ENCODE results near the gene CSF1R.
"Not testable (repeated sequence)": the region's sequence is repeated elsewhere in the genome, so short reads cannot be mapped to it uniquely, and the experiment has no call there.

CSF1R gene

DNA sequence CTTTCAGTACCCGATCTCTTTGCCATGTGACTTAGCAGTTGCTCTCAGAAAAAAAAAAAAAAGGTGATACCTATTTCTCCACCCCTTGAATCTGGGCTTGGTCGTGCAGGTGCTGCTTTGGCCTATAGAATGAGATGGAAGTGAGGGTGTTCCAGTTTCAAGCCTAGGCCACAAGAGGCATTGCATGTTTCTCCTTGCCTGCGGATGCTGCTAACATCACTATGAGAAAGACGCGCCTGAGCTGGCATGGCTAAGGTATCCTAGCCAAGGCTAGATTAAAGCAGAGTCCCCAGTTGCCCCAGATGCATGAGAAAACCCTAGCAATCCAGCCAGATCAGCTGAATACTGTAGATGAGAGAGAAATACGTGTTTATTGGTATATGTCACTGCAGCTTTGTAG lies 14.7 kb upstream of the CSF1R start:
- no peak for DNase-seq (ENCODE audit: low read depth)
- no peak overlapping the region for H3K4me3 ChIP-seq (replicated peaks; ENCODE audit: low read depth, low read length)
- TF ChIP-seq, protein P1, sequence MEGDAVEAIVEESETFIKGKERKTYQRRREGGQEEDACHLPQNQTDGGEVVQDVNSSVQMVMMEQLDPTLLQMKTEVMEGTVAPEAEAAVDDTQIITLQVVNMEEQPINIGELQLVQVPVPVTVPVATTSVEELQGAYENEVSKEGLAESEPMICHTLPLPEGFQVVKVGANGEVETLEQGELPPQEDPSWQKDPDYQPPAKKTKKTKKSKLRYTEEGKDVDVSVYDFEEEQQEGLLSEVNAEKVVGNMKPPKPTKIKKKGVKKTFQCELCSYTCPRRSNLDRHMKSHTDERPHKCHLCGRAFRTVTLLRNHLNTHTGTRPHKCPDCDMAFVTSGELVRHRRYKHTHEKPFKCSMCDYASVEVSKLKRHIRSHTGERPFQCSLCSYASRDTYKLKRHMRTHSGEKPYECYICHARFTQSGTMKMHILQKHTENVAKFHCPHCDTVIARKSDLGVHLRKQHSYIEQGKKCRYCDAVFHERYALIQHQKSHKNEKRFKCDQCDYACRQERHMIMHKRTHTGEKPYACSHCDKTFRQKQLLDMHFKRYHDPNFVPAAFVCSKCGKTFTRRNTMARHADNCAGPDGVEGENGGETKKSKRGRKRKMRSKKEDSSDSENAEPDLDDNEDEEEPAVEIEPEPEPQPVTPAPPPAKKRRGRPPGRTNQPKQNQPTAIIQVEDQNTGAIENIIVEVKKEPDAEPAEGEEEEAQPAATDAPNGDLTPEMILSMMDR (IDR thresholded peaks at IDR 0.05; ENCODE audit: low read length, missing control alignments) = no peak

DNA sequence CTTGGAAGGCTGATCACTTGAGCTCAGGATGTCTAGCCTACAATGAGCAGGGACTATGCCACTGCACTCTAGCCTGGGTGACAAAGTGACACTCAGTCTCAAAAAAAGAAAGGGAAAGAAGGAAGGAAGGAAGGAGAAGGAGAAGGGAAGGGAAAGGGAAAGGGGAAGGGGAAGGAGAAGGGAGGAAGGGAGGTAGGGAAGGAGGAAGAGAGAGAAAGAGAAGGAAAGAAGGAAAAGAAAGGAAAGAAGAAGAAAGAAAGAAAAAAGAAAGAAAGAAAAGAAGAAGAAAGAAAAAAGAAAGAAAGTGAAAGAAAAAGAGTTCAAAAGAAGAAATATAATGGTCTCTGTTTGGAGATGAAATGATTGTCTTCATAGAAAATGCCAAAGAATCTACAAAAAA lies 10.8 kb upstream of the CSF1R start:
- TF ChIP-seq, protein P1 (IDR thresholded peaks at IDR 0.05; ENCODE audit: low read length, missing control alignments) = no peak
- no peak for DNase-seq (ENCODE audit: low read depth)
- H3K4me3 ChIP-seq (replicated peaks; ENCODE audit: low read depth, low read length) = no peak overlapping the region

DNA sequence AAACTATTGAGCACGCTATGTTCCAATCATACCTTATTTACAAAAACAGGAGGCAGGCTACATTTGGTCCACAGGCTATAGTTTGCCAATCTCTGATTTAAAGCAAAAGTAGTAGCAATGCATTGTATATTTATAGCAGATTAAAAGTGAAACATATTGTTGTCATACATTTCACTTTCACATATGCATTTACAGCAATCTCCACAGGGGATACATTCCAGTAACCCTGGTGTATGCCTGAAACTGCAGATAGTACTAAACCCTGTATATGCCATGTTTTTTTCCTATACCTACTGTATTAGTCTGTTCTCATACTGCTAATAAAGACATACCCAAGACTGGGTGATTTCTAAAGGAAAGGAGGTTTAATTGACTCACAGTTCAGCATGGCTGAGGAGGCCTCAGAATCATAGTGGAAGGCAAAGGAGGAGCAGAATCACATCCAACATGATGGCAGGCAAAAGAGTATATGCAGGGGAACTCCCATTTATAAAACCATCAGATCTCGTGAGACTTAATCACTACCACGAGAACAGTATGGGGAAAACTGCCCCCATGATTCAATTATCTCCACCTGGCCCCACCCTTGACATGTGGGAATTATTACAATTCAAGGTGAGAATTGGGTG lies 5.9 kb upstream of the CSF1R start:
- no peak overlapping the region for H3K4me3 ChIP-seq (replicated peaks; ENCODE audit: low read depth, low read length)
- TF ChIP-seq, protein P1 (IDR thresholded peaks at IDR 0.05; ENCODE audit: low read length, missing control alignments) = no peak
- no peak for DNase-seq (ENCODE audit: low read depth)

DNA sequence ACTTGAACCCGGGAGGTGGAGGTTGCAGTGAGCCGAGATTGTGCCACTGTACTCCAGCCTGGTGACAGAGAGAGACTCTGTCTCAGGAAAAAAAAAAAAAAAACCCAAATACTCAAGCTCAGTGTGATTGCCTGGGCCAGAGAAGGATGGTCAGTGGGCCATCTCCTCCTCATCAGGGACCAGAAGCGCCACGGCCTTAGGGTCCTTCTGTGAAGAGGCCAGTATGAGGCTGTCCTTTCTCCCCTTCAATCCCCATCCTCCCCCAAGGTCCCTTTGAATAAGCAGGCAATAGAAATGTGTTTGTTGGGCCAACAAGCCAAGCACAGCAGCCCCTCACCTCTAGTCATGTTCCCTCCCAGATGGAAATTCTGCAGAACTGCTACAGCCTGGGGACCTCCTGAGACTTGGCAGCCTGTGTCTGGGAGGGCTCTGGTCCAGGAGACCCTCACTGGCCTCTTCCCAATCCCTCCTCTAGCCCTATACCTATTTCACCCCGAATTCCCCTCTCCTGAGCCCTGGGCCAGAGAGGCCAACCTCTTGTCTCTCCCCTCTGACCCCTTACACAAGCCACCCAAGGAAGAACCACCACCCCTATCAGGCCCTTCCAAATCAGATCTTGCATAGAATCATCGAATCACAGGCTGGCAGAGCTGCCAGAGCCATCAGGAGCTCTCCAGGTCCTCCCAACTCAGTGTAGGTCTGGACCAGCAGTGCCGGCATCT lies 1.0 kb downstream of the CSF1R start:
- DNase-seq (ENCODE audit: low read depth) = no peak
- H3K4me3 ChIP-seq (replicated peaks; ENCODE audit: low read depth, low read length) = no peak overlapping the region
- TF ChIP-seq, protein P1 (IDR thresholded peaks at IDR 0.05; ENCODE audit: low read length, missing control alignments) = no peak

DNA sequence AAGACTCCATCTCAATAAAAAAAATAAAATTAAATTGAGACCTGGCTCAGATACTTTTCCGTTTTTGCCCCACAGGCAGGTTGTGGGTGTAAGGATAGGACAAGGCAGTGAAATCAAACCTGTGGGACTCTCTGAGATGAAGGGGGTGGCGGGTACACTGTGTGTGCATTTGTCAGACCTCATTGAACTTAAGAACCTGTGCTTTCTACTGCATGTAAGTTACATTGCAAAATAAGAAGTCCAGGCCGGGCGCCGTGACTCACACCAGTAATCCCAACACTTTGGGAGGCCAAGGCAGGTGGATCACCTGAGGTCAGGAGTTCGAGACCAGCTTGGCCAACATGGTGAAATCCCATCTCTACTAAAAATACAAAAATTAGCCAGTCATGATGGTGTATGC lies 1.6 kb downstream of the CSF1R start:
- not testable (repeated sequence) for DNase-seq (ENCODE audit: low read depth); H3K4me3 ChIP-seq (replicated peaks; ENCODE audit: low read depth, low read length)

DNA sequence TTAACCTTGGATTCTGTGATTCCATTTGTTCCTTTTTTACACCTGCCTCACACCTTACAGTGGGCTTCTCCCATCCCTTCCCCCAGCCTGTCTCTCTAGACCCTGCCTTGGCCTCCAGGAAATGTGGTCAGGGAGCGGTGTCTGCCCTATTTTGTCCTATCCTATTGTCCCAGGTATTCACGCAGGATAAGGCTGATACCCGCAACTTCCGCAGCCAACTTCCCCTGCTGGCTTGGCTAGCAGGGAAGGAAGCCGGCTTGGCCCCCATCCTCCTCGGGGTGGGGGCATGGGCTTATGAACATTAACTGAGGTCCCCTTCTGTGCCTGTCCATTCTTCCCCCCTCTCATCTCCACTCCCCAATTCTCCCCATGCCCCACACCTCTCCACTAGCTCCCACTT lies 3.5 kb downstream of the CSF1R start:
- DNase-seq (ENCODE audit: low read depth) = no peak
- H3K4me3 ChIP-seq (replicated peaks; ENCODE audit: low read depth, low read length) = no peak overlapping the region
- TF ChIP-seq, protein P1 (IDR thresholded peaks at IDR 0.05; ENCODE audit: low read length, missing control alignments) = no peak

DNA sequence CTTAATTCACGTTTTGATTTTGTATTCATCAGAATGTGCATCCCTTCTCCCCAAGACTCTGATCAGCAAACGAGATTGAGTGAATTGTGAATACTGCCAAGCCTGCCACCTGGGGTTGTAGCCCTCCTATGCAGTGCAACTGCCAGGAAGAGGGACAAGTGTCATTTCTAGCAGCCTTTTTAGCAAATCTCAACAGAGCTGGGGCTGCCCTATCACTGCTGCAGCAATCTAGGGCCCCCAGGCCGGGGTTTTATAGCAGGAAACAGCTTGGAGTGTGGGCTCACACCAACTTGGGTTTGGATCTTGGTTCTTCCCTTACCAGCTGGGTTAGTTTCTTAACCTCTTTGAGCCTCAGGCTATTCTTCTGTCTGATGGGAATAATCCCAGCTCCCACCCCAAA lies 4.0 kb downstream of the CSF1R start:
- no peak overlapping the region for H3K4me3 ChIP-seq (replicated peaks; ENCODE audit: low read depth, low read length)
- DNase-seq (ENCODE audit: low read depth) = no peak
- TF ChIP-seq, protein P1 (IDR thresholded peaks at IDR 0.05; ENCODE audit: low read length, missing control alignments) = no peak

All from fibroblast of pulmonary artery (primary cell).